Endothelial cell of umbilical vein (primary cell): ENCODE measurements around the gene FOCAD. TPM values are rescaled to one million over a fixed set of nuclear protein-coding genes. Genes with fewer than 3 reads are reported as not detected.
A peak's percentile ranks its signal among the peaks of the same experiment; 100 is the strongest.

Source experiments
- BruUV-seq: library from RNA; stranded (reverse); fragments of 400-500 nt; replicated peaks from 2 replicates; lab custom pipeline; 2021; lab: Mats Ljungman, UMichigan
- CTCF ChIA-PET: fragments of 300-600, 350-600 bp; sonication (Branson Sonifier 250); formaldehyde crosslinking; loops from one replicate; lab custom pipeline; 2021; ENCODE audit warnings: antibody characterized with exemption, inconsistent platforms; lab: Charles Lee
- POLR2A ChIA-PET: fragments of 300-600, 350-600 bp; sonication (Branson Sonifier 250); formaldehyde crosslinking; loops from one replicate; lab custom pipeline; 2021; ENCODE audit warnings: antibody characterized with exemption, inconsistent platforms; lab: Charles Lee
- DNase-seq: peaks from one replicate; pipeline ENCODE4 v3.0.0-alpha.2; 2011; ENCODE audit warnings: low read depth, low spot score
- FAIRE-seq: peaks from 2 replicates; lab custom pipeline; 2011; peaks lifted over from hg19 to GRCh38; lab: Jason Lieb, UNC
- H2AFZ ChIP-seq: 2 replicates; pipeline ENCODE4 v1.6.0; 2012; ENCODE audit warnings: low read depth, low read length, control low read depth, inconsistent platforms
- H3K27ac ChIP-seq: 2 replicates; pipeline ENCODE4 v1.5.1; 2011; ENCODE audit warnings: low read depth, mild to moderate bottlenecking, control low read depth, low read length, moderate library complexity; ENCODE audit not compliant: insufficient read depth
- H3K27me3 ChIP-seq, 2 experiments: 2 replicates each; pipeline versions ENCODE4 v1.6.0 to v1.6.1; 2011; ENCODE audit warnings: low read length in 2 of 2, mixed read lengths in 1 of 2; ENCODE audit not compliant: control insufficient read depth in 2 of 2, insufficient read depth in 2 of 2
- H3K36me3 ChIP-seq, 2 experiments: 2 replicates in 1 of 2; 3 replicates in 1 of 2; pipeline ENCODE4 v1.5.1; 2011; ENCODE audit warnings: low read length in 2 of 2, mild to moderate bottlenecking in 1 of 2, moderate library complexity in 1 of 2; ENCODE audit not compliant: control insufficient read depth in 2 of 2, insufficient read depth in 2 of 2; ENCODE audit errors: extremely low read depth in 1 of 2
- H3K4me1 ChIP-seq: 3 replicates; pipeline ENCODE4 v1.5.1; 2011; ENCODE audit warnings: mild to moderate bottlenecking, low read length; ENCODE audit not compliant: control insufficient read depth, insufficient read depth; ENCODE audit errors: extremely low read depth
- H3K4me2 ChIP-seq: 2 replicates; pipeline ENCODE4 v1.6.1; 2011; ENCODE audit warnings: low read length, control low read depth, mixed read lengths; ENCODE audit not compliant: insufficient read depth
- H3K4me3 ChIP-seq, 3 experiments: fragments of 200-600 bp in 1 of 3; sonication (generic), shearing (Covaris generic) in 1 of 3; replicated peaks in 1 of 3; 2 replicates each; pipeline ENCODE4 v1.5.1; 2011 to 2016; ENCODE audit warnings: control low read depth in 3 of 3, low read length in 3 of 3, mild to moderate bottlenecking in 2 of 3, inconsistent platforms in 1 of 3, low read depth in 1 of 3, moderate library complexity in 1 of 3; ENCODE audit not compliant: insufficient read depth in 1 of 3
- H3K79me2 ChIP-seq: 2 replicates; pipeline ENCODE4 v1.6.0; 2012; ENCODE audit warnings: low read length, inconsistent platforms; ENCODE audit not compliant: control insufficient read depth, insufficient read depth
- H3K9ac ChIP-seq: replicated peaks from 2 replicates; pipeline ENCODE3; 2011; ENCODE audit warnings: low read length, control low read depth; ENCODE audit not compliant: insufficient read depth; ENCODE audit errors: extremely low read depth
- H3K9me1 ChIP-seq: replicated peaks from 3 replicates; pipeline ENCODE4 v1.6.0; 2011; ENCODE audit warnings: mild to moderate bottlenecking, low read length; ENCODE audit not compliant: control insufficient read depth, insufficient read depth; ENCODE audit errors: extremely low read depth
- H3K9me3 ChIP-seq: replicated peaks from 2 replicates; pipeline ENCODE4 v1.5.1; 2012; ENCODE audit warnings: low read length, inconsistent platforms; ENCODE audit not compliant: control insufficient read depth, insufficient read depth
- H4K20me1 ChIP-seq: replicated peaks from 2 replicates; pipeline ENCODE3; 2011; ENCODE audit warnings: mild to moderate bottlenecking, low read length; ENCODE audit not compliant: control insufficient read depth, insufficient read depth; ENCODE audit errors: extremely low read depth
- CTCF ChIP-seq, 2 donors: IDR thresholded peaks; 1 replicate in 1 of 2; 2 replicates in 1 of 2; pipeline ENCODE4 v1.5.1; 2011; ENCODE audit warnings: low read length in 2 of 2, mild to moderate bottlenecking in 2 of 2, moderate library complexity in 2 of 2, control low read depth in 1 of 2, inconsistent platforms in 1 of 2, low read depth in 1 of 2; ENCODE audit not compliant: insufficient read depth in 1 of 2; ENCODE audit errors: extremely low read depth in 1 of 2
- EZH2 ChIP-seq: IDR thresholded peaks from 2 replicates; pipeline ENCODE4 v1.6.1; 2012; ENCODE audit warnings: borderline replicate concordance, low read depth, mild to moderate bottlenecking, moderate library complexity, low read length, inconsistent platforms; ENCODE audit not compliant: severe bottlenecking
- FOS ChIP-seq: IDR thresholded peaks from 2 replicates; pipeline ENCODE4 v1.6.1; 2011; ENCODE audit warnings: mild to moderate bottlenecking, low read length, moderate library complexity, borderline replicate concordance; ENCODE audit not compliant: insufficient read depth
- GATA2 ChIP-seq: IDR thresholded peaks from 2 replicates; pipeline ENCODE4 v1.7.0; 2011; ENCODE audit warnings: low read depth, mild to moderate bottlenecking, moderate library complexity, mixed read lengths, low read length; ENCODE audit not compliant: insufficient read length, insufficient read depth
- JUN ChIP-seq: IDR thresholded peaks from 2 replicates; pipeline ENCODE4 v1.6.1; 2011; ENCODE audit warnings: borderline replicate concordance, low read depth; ENCODE audit not compliant: insufficient read length, insufficient read depth
- MAX ChIP-seq: IDR thresholded peaks from 2 replicates; pipeline ENCODE4 v1.6.1; 2011; ENCODE audit not compliant: insufficient read depth, insufficient read length
- POLR2A ChIP-seq: IDR thresholded peaks from 2 replicates; pipeline ENCODE4 v1.6.1; 2012; ENCODE audit warnings: low read depth, mild to moderate bottlenecking, control low read depth, low read length
- POLR2AphosphoS5 ChIP-seq: IDR thresholded peaks from 2 replicates; pipeline ENCODE4 v1.6.1; 2012; ENCODE audit warnings: low read depth, mild to moderate bottlenecking, control low read depth, low read length, moderate library complexity; ENCODE audit not compliant: insufficient read depth
- dilution Hi-C: fragments of 300-500 bp; cut with MboI; formaldehyde crosslinking; loops from one replicate; pipeline ENCODE4 v1.15.0; 2019; ENCODE audit warnings: low sequenced_read_pairs; ENCODE audit not compliant: extremely low pct_ligation_motif_present
- intact Hi-C: fragments of 100-400 bp; cut with micrococcal nuclease; formaldehyde crosslinking; loops from one replicate; pipeline ENCODE4 v1.10.0; 2022
- polyA plus RNA-seq, 4 experiments: library from polyadenylated mRNA; depleted of rRNA in 3 of 4; stranded (reverse) in 3 of 4; unstranded in 1 of 4; fragments of >200 nt; gene quantifications; 2 replicates each; pipeline versions ENCODE4 v1.2.1 to v1.2.3, GENCODE V29; 2011 to 2012; ENCODE audit warnings: missing spikeins in 1 of 4
- total RNA-seq: library from RNA; stranded (reverse); gene quantifications from 2 replicates; pipeline ENCODE4 v1.2.3, GENCODE V29; 2021

FOCAD gene
- total and polyA plus RNA-seq, 2 donors (not counting 3 experiments of a cell fraction or from before 2014, with no cell fraction given), result 26.7 to 66.9 TPM

GRCh38 chr9:20980832-20981455 lies 296.9 kb downstream of the FOCAD start:
- dilution Hi-C loops (no loop called here), intact Hi-C loops (no loop called here)
- H3K27ac ChIP-seq, result no peak overlapping the region
- H3K36me3 ChIP-seq, result peaks cover 3 to 5% of the 10 kb centered on the region in 2 experiments
- no peaks in the 10 kb centered on the region for H3K9me3 ChIP-seq
- ChIA-PET CTCF (interaction anchor here (0.6 to 1.5 kb wide), 6 partner anchors 10 to 357 kb away, joined by 3 read pairs; no protein-coding TSS in a partner anchor), POLR2A (no interaction called here)
- no peak overlapping the region for H3K4me2 ChIP-seq
- no peaks in the 10 kb centered on the region for H4K20me1 ChIP-seq
- H2AFZ ChIP-seq, result no peak overlapping the region
- no peaks in the 10 kb centered on the region for H3K27me3 ChIP-seq
- H3K9me1 ChIP-seq, result no peaks in the 10 kb centered on the region
- FAIRE-seq, result peak; percentile 44
- no peak overlapping the region for H3K9ac ChIP-seq
- H3K4me3 ChIP-seq, result no peak overlapping the region
- TF ChIP-seq CTCF (IDR thresholded peaks at IDR 0.05; ENCODE audit: extremely low read depth in 1 of 2, insufficient read depth in 1 of 2, low read depth in 1 of 2, low read length in 2 of 2) (no peak), GATA2 (no peak), POLR2A (no peak), POLR2AphosphoS5 (no peak), FOS (no peak), JUN (no peak), MAX (no peak), EZH2 (no peak)
- no peaks in the 10 kb centered on the region for H3K79me2 ChIP-seq
- peaks cover 6% of the 10 kb centered on the region for H3K4me1 ChIP-seq
- no TSS peak for BruUV-seq
- peak; percentile 54 for DNase-seq
